ENCODE results near the gene GMDS. TPM values are rescaled to one million over a fixed set of nuclear protein-coding genes. Genes with fewer than 3 reads are reported as not detected.
A peak's percentile ranks its signal among the peaks of the same experiment; 100 is the strongest.

The GMDS gene
- total and polyA plus RNA-seq, 2 of the 8 experiments (the other 6 are each of a cell fraction or from before 2014, with no cell fraction given), result 16.8 to 50.0 TPM

GRCh38 chr6:1626481-1626880, 618.9 kb downstream of the GMDS start:
- Histone ChIP-seq H3K79me1 (ENCODE audit: low read depth, low read length) (no peaks in the 10 kb centered on the region), H2AK5ac (ENCODE audit: low read depth, low read length) (no peak overlapping the region), H4K5ac (ENCODE audit: insufficient read length, low read depth, low read length) (no peak overlapping the region), H2BK12ac (ENCODE audit: low read depth, low read length) (no peak overlapping the region), H3K79me2 (ENCODE audit: control insufficient read depth in 1 of 2, insufficient read depth in 2 of 2, low read length in 2 of 2) (no peaks in the 10 kb centered on the region), H3K36me3 (ENCODE audit: control insufficient read depth in 2 of 4, insufficient read depth in 4 of 4, low read length in 3 of 4) (peaks cover 0 to 6% (median 0%) of the 10 kb centered on the region in 4 experiments; a peak in 2 of 8 replicates), H3K23me2 (ENCODE audit: low read depth, low read length) (no peaks in the 10 kb centered on the region; the same call in 1 of the 2 replicates), H3K4me1 (replicated peaks in 1 of 4; ENCODE audit: control insufficient read depth in 3 of 4, insufficient read depth in 4 of 4, low read length in 3 of 4) (peaks cover 0 to 12% (median 10%) of the 10 kb centered on the region in 4 experiments; a peak in 5 of 7 replicates), H2AFZ (ENCODE audit: low read length) (no peak overlapping the region), H3K56ac (replicated peaks; ENCODE audit: insufficient read length, low read depth, low read length) (no peak overlapping the region), H4K8ac (ENCODE audit: extremely low read depth, insufficient read depth, low read length) (no peak overlapping the region), H3K4ac (replicated peaks; ENCODE audit: insufficient read length, low read depth, low read length) (no peak overlapping the region), H3K18ac (ENCODE audit: extremely low read depth, low read length) (no peak overlapping the region), H3K27me3 (replicated peaks in 1 of 4; ENCODE audit: control insufficient read depth in 3 of 4, extremely low read depth in 1 of 4, insufficient read depth in 3 of 4, low read length in 3 of 4) (peaks cover 61 to 83% (median 76%) of the 10 kb centered on the region in 4 experiments), H2BK15ac (ENCODE audit: low read length) (no peak overlapping the region), H3K9me3 (ENCODE audit: insufficient read depth in 2 of 2, low read depth in 1 of 2, low read length in 1 of 2) (no peaks in the 10 kb centered on the region; a peak in 1 of 4 replicates), H2BK120ac (replicated peaks; ENCODE audit: low read depth, low read length) (no peak overlapping the region), H3K4me3 (ENCODE audit: extremely low read depth in 1 of 4, insufficient read depth in 2 of 4, low read depth in 3 of 4, low read length in 4 of 4) (no peak overlapping the region), H3K4me2 (ENCODE audit: insufficient read depth in 1 of 2, low read depth in 2 of 2, low read length in 2 of 2) (no peak overlapping the region), H4K20me1 (replicated peaks in 1 of 2; ENCODE audit: control insufficient read depth in 1 of 2, insufficient read depth in 2 of 2, low read length in 2 of 2) (peaks cover 17 to 23% of the 10 kb centered on the region in 2 experiments), H2BK20ac (ENCODE audit: low read length) (no peak overlapping the region), H3K9ac (replicated peaks in 1 of 4; ENCODE audit: extremely low read depth in 1 of 4, low read depth in 3 of 4, low read length in 3 of 4) (no peak overlapping the region), H4K91ac (replicated peaks; ENCODE audit: insufficient read length, low read length) (no peak overlapping the region), H2BK5ac (ENCODE audit: low read depth, low read length) (no peak overlapping the region), H3K23ac (ENCODE audit: insufficient read length) (no peak overlapping the region), H3K27ac (ENCODE audit: low read depth, low read length) (no peak overlapping the region), H3K14ac (ENCODE audit: insufficient read length) (no peak overlapping the region)
- DNase-seq (ENCODE audit: low read depth in 1 of 2, low spot score in 2 of 2), result no peak
- 45% methylated on average over 4 of the region's 4 CpGs; no CpG with 5 or more reads in 1 of the 2 experiments for WGBS, 2 experiments (ENCODE audit: extremely low coverage in 1 of 2, insufficient coverage in 1 of 2, insufficient read length in 1 of 2, insufficient replicate concordance in 2 of 2, low coverage in 1 of 2, low lambda C conversion rate in 2 of 2, missing lambda C conversion rate in 1 of 2)
- CTCF ChIA-PET (ENCODE audit: partially characterized antibody), result interaction anchor here (0.9 to 2.3 kb wide), 7 partner anchors 9 to 267 kb away, joined by 3 to 12 read pairs (median 4); no protein-coding TSS in a partner anchor
- TF ChIP-seq ATF3 (IDR thresholded peaks at IDR 0.05; ENCODE audit: insufficient read depth, low read depth, low read length), result no peak
- TF ChIP-seq SUZ12 (IDR thresholded peaks at IDR 0.05; ENCODE audit: low read length), result peak; percentile 18; the same call in 1 of the 2 replicates
- POLR2A ChIA-PET (ENCODE audit: partially characterized antibody), result interaction anchor here (1.5 kb wide), 1 partner anchor 19 kb away, joined by 4 read pairs; no protein-coding TSS in a partner anchor
- FAIRE-seq, result no peak
